KOPT-K1 (cell line): ENCODE results near the gene INCENP.

Source experiments
- H3K27ac ChIP-seq: fragments of 200-600 bp; sonication (generic); 2 replicates; pipeline ENCODE4 v1.5.1; 2016; ENCODE audit warnings: antibody characterized with exemption, mild to moderate bottlenecking, low read depth, low read length; ENCODE audit not compliant: poor library complexity, severe bottlenecking
- H3K36me3 ChIP-seq: fragments of 200-600 bp; sonication (generic); 2 replicates; pipeline ENCODE4 v1.5.1; 2017; ENCODE audit warnings: antibody characterized with exemption, mild to moderate bottlenecking, low read length, moderate library complexity; ENCODE audit not compliant: insufficient read depth
- H3K9me3 ChIP-seq: fragments of 200-600 bp; sonication (generic); 2 replicates; pipeline ENCODE4 v1.5.1; 2017; ENCODE audit warnings: antibody characterized with exemption, low read length, mild to moderate bottlenecking; ENCODE audit not compliant: insufficient read depth, poor library complexity, severe bottlenecking

The INCENP gene

DNA sequence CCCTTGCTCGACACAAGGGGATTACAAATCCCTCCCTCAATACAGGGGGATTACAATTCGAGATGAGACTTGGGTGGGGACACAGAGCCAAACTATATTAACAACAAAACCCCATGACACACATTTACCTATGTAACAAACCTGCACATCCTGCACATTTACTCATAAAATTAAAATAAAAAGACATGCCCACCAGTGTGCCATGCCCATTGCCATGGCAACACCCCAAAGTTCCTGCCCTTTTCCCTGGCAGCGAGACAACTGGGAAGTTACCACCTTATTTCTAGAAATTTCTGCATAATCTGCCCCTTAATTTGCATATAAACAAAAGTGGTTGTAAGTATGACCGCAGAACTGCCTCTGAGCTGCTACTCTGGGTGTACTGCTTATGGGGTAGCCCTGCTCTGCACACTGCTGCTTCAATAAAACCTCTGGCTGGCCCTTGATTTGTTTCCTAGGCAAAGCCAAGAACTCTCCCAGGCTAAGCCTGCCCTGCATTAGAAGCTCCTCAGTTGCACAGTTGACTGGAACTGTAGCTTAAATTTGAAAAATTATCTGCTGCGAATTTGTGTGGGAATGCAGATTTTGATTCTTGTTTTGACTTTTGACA, 8.6 kb upstream of the INCENP start:
- H3K9me3 ChIP-seq, result peaks cover 8% of the 10 kb centered on the region
- no peaks in the 10 kb centered on the region for H3K36me3 ChIP-seq
- no peak overlapping the region for H3K27ac ChIP-seq

DNA sequence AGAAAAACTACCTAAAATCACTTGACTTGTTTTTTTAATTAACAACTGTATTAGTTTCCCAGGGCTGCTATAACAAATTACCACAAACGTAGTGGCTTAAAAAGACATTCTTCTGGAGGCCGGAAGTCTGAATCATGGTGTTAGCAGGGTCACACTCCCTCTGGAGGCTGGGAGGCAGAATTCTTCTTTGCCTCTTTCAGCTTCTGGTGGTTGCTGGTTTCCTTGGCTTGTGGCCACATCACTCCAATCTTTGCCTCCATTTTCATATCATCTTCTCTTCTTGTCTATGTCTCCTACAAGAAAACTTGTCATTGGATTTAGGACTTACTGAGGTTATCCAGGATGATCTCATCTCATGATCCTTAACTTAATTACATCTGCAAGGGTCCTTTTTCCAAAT, 7.4 kb upstream of the INCENP start:
- Histone ChIP-seq H3K36me3 (no peaks in the 10 kb centered on the region), H3K9me3 (peaks cover 8% of the 10 kb centered on the region), H3K27ac (no peak overlapping the region)

DNA sequence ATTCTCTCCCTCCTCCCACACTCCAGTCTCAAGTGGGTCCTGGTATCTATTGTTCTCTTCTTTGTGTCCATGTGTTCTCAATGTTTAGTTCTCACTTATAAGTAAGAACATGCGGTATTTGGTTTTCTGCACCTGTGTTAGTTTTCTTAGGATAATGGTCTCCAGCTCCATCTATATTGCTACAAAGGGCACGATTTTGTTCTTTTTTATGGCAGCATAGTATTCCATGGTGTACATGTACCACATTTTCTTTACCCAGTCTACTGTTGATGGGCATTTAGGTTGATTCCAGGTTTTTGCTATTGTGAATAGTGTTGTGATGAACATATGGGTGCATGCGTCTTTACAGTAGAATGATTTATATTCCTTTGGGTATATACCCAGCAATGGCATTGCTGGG, 4.2 kb upstream of the INCENP start:
- peaks cover 8% of the 10 kb centered on the region for H3K9me3 ChIP-seq
- no peaks in the 10 kb centered on the region for H3K36me3 ChIP-seq
- no peak overlapping the region for H3K27ac ChIP-seq

DNA sequence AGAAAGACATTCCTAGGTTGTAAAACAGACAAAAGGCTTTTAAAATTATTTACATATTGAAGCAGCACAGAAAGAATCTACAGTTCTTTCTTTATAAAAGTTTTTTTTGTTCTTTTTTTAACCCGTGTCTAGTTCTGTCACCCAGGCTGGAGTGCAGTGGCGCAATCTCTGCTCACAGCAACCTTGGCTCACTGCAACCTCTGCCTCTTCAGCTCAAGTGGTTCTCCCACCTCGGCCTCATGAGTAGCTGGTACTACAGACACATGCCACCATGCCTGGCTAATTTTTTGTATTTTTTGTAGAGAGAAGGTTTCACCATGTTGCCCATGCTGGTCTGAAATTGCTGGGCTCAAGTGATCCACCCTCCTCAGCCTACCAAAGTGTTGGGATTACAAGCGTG, 3.8 kb upstream of the INCENP start:
- Histone ChIP-seq H3K9me3 (peaks cover 8% of the 10 kb centered on the region), H3K27ac (no peak overlapping the region), H3K36me3 (no peaks in the 10 kb centered on the region)

DNA sequence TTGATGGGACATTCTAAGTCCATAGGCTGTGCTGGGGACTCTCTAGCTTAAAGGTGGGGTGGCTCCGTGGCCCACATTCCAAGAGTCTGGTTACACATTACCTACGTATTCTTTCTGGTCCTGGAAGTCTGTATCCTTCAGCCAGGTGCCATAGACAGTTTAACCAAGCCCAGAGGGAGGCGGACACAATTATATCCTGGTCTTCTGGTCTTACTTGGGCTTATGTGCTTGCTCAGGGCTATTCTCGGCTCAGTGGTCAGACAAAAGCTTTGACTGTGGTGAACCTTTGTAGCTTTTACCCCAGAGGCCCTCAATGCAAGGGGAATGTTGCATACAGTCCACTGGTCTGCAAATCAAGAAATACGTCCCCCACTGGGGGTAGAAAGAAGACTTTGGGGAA, 3.4 kb upstream of the INCENP start:
- no peaks in the 10 kb centered on the region for H3K36me3 ChIP-seq
- peaks cover 8% of the 10 kb centered on the region for H3K9me3 ChIP-seq
- H3K27ac ChIP-seq, result no peak overlapping the region

DNA sequence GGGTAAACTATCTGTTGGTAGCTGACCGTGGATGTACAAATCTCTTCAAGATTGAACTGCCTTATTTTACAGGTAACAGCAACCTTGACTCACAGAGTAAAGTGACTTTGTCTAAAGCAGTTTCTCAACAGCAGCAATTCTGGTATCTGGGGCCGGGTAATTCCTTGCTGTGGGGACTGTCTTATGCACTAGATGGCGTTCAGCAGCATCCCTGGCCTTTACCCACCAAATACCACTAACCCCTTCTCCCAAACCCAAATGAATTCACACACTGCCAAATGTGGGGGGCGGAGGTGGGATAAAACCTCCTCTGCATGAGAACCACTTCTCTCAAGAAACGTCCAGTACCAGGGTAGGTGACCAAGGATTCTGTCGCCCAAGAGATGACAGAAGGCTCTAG, 1.7 kb upstream of the INCENP start:
- Histone ChIP-seq H3K9me3 (no peaks in the 10 kb centered on the region), H3K27ac (no peak overlapping the region), H3K36me3 (peaks cover 15% of the 10 kb centered on the region)

DNA sequence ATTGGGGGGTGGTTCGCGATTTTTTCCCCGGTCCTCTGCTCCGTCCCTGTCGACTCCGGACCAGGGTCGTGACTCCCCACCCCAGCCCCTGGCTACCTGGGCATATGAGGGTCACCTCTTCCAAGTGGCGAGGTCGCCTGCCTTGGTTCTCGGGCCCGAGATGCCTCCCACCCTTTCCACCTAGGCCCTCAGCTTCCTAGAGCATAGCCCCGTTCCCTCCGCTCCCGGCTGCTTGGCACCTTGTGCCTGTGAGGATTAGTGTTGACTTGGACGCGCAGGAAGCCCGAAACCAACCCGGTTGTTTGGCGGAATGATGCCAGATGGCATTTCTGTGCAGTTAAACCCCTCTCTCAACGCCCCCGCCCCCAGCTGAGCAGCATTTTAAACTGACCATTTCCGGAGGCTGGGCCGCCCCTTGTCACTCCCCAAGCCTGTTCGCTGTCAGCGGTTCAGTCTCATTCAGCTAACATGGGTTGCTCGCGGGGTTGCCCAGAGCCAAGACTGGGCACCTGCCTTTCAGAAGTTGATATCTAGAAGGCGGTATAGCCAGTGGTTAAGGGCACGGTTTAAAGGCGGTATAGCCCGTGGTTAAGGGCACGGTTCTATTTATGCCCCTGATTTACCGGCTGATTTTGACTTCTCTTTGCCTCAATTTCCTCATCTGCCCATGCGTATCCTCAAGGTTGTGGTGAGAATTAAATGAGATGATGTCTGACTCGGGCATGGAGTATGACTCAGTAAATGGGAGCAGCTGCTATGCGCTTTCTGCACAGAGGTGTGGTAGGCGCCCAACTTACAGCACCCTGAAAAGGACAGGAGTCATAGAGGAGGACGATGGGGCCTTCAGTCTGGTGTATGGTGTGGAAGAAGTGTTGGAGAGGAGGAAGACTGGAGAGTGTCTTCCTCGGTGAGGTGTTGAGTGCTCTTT, 639 bp downstream of the INCENP start:
- Histone ChIP-seq H3K9me3 (no peaks in the 10 kb centered on the region), H3K36me3 (peaks cover 39% of the 10 kb centered on the region), H3K27ac (peak overlapping the region; percentile 95)

DNA sequence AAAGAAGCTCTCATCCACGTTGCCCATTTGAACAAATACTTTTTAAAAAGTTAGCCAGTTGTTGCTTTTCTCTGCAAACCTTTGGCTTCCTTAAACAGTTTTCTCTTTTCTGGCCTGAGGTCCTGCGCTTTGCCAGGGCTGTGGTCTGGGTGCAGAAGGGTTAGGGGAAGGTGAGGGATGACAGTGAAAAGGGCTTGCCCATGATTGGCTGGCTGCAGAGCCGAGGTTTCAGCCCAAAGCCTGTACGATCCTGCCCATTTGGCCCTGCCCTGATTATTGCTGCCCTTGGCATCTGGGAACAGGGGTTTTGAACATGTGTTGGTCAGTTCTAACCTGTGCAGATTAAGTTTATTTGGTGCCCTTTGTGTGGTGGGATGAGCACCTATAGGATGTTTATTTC, 1.5 kb downstream of the INCENP start:
- no peaks in the 10 kb centered on the region for H3K9me3 ChIP-seq
- H3K27ac ChIP-seq, result peak overlapping the region; percentile 95
- H3K36me3 ChIP-seq, result peaks cover 48% of the 10 kb centered on the region

DNA sequence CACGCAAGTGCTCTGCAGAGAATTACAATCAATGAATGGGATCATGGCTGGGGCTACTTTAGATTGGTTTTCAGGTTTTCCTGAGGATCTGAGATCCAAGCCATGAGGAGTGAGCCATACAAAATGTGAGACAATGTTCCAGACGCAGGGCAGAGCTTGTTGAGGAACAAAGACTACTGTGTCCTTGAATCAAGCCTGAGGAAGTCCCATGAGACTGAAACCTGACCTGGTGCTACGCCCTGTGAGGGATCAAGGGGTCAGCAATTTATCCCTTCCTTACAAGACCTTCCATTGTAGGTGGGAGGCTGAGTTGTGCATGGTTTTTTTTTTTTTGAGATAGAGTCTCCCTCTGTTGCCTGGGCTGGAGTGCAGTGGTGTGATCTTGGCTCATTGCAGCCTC, 2.1 kb downstream of the INCENP start:
- no peaks in the 10 kb centered on the region for H3K9me3 ChIP-seq
- peaks cover 53% of the 10 kb centered on the region for H3K36me3 ChIP-seq
- H3K27ac ChIP-seq, result no peak overlapping the region

DNA sequence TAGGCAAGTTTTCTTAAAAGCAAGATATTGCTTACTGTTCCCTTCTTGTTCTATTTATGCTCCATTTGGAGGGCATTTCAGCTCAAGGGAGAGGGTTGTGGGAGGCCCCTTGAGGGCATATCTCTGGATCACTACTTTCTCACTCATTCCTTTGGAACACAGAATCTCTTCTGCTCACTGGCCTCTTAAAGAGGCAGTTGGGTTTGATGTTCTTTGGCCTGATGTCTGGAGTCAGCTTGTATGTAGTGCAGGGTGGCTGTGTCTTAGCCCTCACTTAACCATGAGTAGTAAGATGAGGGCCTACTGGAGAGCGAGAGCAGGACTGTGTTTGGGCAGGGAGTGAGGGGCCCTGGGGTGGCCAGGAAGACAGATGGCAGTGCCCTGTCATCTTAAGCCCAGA, 3.6 kb downstream of the INCENP start:
- Histone ChIP-seq H3K9me3 (no peaks in the 10 kb centered on the region), H3K27ac (no peak overlapping the region), H3K36me3 (peaks cover 69% of the 10 kb centered on the region)

DNA sequence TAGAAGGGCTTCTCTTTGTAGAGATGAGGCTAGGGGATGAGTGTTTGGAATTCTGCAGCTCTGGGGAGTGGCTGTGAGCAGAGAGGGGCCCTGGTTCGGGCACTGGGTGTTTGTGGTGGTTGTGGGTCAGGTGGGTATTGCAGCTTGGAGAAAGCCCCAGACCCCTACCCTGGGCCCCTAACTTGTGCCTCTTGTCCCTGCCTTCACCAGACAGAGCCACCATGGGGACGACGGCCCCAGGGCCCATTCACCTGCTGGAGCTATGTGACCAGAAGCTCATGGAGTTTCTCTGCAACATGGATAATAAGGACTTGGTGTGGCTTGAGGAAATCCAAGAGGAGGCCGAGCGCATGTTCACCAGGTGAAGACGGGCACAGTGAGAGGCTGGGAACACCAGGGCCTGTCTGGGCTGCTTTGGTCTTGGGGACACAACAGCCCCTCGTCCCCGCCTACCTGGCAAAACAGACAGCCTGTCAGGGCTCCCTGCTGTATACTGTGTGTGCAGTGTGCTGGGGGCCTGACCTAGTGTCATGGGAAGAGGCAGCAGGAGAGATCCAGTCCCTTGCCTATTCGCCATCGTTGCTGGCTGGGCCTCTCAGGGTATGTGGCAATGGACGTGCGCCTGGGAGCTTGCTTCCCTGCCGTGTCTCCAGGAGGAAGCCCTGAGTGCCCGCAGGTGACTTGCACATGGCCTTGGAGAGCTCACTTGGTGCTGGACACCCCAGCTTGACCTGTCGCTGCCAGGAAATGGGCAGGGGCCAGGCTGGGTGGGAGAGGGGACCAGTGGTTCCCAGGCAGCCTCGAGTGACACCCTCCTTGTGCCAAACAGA, 4.3 kb downstream of the INCENP start:
- H3K27ac ChIP-seq, result no peak overlapping the region
- H3K36me3 ChIP-seq, result peaks cover 76% of the 10 kb centered on the region

DNA sequence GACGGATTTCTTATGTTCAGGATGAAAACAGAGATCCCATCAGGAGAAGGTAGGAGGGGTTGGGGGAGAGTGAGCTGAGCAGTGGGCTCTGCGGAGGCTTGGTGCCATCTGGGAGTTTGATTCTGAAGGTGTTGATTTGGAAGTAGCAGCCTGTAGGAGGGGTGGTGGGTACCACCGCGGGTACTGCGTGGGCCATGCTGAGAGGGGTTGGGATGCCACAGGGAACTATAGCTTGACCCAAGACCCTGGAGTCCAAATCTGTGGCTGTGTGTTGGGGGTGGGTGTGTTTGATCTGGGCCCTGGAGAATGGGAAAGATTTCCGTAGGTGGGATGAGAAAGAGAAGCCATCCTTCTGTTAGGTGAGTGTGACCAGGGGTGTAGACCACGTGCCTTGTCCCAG, 5.0 kb downstream of the INCENP start:
- Histone ChIP-seq H3K36me3 (peaks cover 83% of the 10 kb centered on the region), H3K27ac (no peak overlapping the region), H3K9me3 (no peaks in the 10 kb centered on the region)

More for the DNA sequence above, 4.3 kb downstream of the INCENP start:
- H3K9me3 ChIP-seq, result no peaks in the 10 kb centered on the region

DNA sequence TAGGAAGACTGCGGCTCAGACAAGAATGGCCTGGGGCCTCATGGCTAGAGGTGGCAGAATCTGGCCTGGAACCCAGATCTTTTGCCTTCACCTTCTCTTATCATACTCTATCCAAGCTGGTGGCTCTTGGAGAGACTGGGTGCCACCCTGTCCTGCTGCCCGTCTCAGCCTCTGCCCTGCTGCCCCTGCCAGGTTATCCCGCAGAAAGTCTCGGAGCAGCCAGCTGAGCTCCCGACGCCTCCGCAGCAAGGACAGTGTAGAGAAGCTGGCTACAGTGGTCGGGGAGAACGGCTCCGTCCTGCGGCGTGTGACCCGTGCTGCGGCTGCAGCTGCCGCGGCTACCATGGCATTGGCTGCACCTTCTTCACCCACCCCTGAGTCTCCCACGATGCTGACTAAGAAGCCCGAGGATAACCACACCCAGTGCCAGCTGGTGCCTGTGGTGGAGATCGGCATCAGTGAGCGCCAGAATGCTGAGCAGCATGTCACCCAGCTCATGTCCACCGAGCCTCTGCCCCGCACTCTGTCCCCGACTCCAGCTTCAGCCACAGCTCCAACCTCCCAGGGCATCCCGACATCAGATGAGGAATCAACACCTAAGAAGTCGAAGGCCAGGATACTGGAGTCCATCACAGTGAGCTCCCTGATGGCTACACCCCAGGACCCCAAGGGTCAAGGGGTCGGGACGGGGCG, 5.9 kb downstream of the INCENP start:
- Histone ChIP-seq H3K27ac (no peak overlapping the region), H3K9me3 (no peaks in the 10 kb centered on the region), H3K36me3 (peaks cover 91% of the 10 kb centered on the region)

DNA sequence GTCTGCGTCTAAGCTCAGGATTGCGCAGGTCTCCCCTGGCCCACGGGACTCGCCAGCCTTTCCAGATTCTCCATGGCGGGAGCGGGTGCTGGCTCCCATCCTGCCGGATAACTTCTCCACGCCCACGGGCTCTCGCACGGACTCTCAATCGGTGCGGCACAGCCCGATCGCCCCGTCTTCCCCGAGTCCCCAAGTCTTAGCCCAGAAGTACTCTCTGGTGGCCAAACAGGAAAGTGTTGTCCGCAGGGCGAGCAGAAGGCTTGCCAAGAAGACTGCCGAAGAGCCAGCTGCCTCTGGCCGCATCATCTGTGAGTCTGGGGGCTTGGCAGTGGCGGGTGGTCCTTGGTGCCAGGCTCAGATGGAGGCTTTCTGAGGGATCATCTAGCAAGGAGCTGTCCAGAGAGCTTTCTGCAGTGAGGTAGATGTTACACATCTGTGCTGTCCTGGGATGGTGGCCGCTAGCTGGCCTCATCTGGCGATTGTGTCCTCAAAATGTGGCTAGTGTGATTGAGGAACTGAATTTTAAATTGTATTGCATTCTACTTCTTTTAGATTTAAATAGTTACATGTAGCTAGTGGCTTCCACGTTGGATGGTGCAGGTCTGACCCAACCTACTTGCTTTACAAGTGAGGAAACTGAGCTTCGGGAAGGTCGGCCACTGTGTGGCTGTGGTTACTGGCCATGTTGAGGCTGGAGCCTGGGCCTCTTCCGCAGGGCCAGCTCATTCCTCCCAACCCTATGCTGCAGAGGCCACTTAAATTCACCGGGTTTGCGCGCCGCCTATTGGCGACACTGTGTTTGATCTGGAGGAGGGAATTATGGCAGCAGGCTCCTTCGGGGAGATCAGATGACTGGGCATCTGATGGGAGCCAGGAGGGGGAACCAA, 6.7 kb downstream of the INCENP start:
- no peaks in the 10 kb centered on the region for H3K9me3 ChIP-seq
- H3K27ac ChIP-seq, result no peak overlapping the region
- peaks cover 99% of the 10 kb centered on the region for H3K36me3 ChIP-seq
